Ureter (tissue), 1 donor: Measurements from ENCODE around the gene POGZ. TPM values are rescaled to one million over a fixed set of nuclear protein-coding genes. Genes with fewer than 3 reads are reported as not detected.
"Not testable (repeated sequence)": the region's sequence is repeated elsewhere in the genome, so short reads cannot be mapped to it uniquely, and the experiment has no call there.

Source experiments
- DNase-seq: peaks from one replicate; pipeline ENCODE4 v3.0.0-alpha.2; 2020; ENCODE audit warnings: low spot score
- total RNA-seq: library from RNA; stranded (reverse); gene quantifications from one replicate; pipeline ENCODE4 v1.2.4, GENCODE V29; 2023
- donor health status: DM: yes; HTN: yes; CAD: no.

The POGZ gene
- total RNA-seq, 1 donor from 2014 or later, result 175 TPM

- no peak for DNase-seq
Observed at GRCh38 chr1:151476083-151476482, 16.8 kb upstream of the POGZ start.

GRCh38 chr1:151475175-151475574, 15.9 kb upstream of the POGZ start:
- no peak for DNase-seq

GRCh38 chr1:151474745-151475144, 15.5 kb upstream of the POGZ start:
- DNase-seq, result no peak

- peak; percentile 53 for DNase-seq
Observed at GRCh38 chr1:151472856-151473731, 13.8 kb upstream of the POGZ start.

- DNase-seq, result no peak
Observed at GRCh38 chr1:151465026-151465425, 5.7 kb upstream of the POGZ start.

GRCh38 chr1:151461694-151462093, 2.4 kb upstream of the POGZ start:
- no peak for DNase-seq

- peak; percentile 65 for DNase-seq
Observed at GRCh38 chr1:151458802-151459330, 428 bp downstream of the POGZ start.

- DNase-seq, result peak; percentile 62
Observed at GRCh38 chr1:151457911-151458801, 1.1 kb downstream of the POGZ start.

- no peak for DNase-seq
Observed at GRCh38 chr1:151455966-151456365, 3.3 kb downstream of the POGZ start.

GRCh38 chr1:151455231-151455630, 4.1 kb downstream of the POGZ start:
- no peak for DNase-seq

GRCh38 chr1:151447696-151448095, 11.6 kb downstream of the POGZ start:
- DNase-seq, result no peak

GRCh38 chr1:151444783-151445177, 14.5 kb downstream of the POGZ start:
- no peak for DNase-seq

GRCh38 chr1:151443846-151444782, 15.2 kb downstream of the POGZ start:
- DNase-seq, result peak; percentile 63

- not testable (repeated sequence) for DNase-seq
Observed at GRCh38 chr1:151437396-151437795, 21.9 kb downstream of the POGZ start.

- DNase-seq, result no peak
Observed at GRCh38 chr1:151436985-151437384, 22.3 kb downstream of the POGZ start.

GRCh38 chr1:151435174-151435573, 24.1 kb downstream of the POGZ start:
- no peak for DNase-seq

GRCh38 chr1:151433827-151434226, 25.5 kb downstream of the POGZ start:
- not testable (repeated sequence) for DNase-seq

GRCh38 chr1:151428068-151428467, 31.2 kb downstream of the POGZ start:
- no peak for DNase-seq

GRCh38 chr1:151425103-151425502, 34.2 kb downstream of the POGZ start:
- no peak for DNase-seq

GRCh38 chr1:151419819-151420218, 39.5 kb downstream of the POGZ start:
- no peak for DNase-seq

GRCh38 chr1:151418081-151418480, 41.2 kb downstream of the POGZ start:
- DNase-seq, result no peak
